NCI-H146 treated with DMSO at 0.1 percent for 48 hours (cell line): ENCODE results near the gene DCTN3.
A peak's percentile ranks its signal among the peaks of the same experiment; 100 is the strongest.

Experiments
- DNase-seq: peaks from one replicate; lab custom pipeline; 2025; ENCODE audit not compliant: unreplicated experiment; lab: John Stamatoyannopoulos, UW

The DCTN3 gene

GRCh38 chr9:34620061-34620994, at the start of gene DCTN3:
Gene DCTN3 (minus strand): TSS chr9:34620495. CDS start chr9:34620464, 31 bp downstream.
- peak; percentile 97 for DNase-seq

DNA sequence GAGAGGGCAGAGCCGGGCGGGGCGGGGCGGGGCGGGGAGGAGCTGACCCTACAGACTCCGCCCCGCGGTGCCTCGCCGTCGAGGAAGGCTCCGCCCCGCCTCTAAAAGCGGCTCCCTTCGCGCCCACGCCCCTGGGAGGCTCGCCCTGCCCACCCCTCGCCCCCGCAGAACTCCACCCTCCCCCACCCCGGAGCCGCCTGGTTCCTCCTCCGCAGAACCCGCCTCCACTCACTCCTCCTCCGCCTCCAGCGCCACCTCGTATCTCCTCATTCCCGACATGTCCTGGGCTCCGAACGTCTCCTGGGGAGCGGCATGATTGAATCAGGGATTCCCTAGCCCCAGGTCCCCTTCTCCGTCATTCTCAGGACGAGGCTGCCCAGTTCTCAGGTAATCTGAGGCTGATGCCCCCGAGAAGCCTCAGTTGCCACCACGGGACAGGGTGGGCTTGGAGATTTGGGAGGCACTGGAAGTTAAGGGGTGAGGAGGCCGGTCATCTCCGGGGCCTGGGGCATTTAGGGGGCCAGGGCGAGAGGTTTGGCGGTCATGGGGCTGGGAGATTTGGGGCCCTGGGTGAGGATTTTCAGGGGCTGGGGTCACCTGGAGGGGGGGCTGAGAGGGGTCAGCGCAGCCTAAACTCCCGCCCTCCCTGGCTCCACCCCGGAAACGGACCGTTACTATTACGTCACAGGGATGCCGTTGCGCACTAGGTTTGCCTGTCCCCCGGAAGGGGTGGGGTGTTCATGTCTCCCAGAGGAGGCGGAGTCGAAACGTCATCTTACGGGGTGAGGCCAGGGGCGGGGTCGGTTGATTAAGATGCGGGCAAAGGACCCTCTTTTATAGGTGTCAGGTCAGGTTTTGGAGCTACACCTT, 45.3 kb upstream of the DCTN3 start:
- peak; percentile 94 for DNase-seq

GRCh38 chr9:34665067-34665380, 44.7 kb upstream of the DCTN3 start:
- no peak for DNase-seq

- peak; percentile 40 for DNase-seq
These were observed 44.2 kb upstream of the DCTN3 start for GRCh38 chr9:34664281-34665066.

DNA sequence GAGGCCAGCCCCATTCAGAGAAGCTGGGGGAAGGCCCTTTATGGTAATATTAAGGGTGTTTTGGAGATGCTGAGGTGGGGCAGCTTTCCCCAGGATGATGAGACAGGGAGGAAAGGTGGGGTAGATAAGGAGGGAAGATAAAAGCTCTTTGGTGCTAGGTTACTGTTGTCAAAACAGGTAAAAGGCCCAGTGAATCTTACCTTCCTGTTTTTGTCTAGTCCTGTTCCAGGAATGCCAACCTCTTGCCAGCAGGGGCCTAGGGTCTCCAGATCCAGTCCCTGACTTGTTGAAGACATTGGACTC, 43.0 kb upstream of the DCTN3 start:
- no peak for DNase-seq

DNA sequence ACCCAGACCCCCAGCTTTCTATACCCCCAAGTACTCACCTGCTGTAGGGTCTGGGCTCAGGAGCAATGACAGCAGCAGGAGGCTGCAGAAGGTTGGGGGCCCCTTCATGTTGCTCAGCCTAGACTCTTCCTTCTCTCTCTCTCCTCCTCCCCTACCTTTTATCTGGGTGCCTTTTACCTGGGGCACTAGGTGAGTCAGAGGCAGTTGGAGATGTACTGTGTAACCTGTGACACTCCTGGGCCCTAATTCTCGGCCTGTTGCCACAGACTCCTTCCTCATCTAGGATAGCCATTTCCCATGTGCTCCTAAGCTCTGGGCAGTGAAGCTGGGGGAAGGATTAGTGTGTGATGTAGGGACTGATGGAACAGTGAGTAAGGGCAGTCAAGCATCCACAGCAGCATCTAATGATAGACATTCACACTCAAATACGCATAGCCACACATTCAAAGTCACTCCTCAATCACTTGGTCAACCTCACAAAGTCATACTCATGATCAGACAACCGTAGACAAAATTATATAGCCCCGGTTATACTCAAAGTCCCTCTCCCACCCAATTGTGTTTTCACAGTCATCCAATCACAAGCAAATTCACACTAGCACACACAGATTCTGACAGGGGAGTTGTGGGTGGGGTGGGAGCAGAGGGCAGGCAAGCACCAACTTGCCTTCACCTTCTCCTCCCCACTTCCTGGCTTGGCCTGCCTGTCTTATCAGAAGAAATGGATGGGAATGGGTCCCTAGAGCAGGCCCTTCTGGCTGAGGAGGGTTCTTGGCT, 42.4 kb upstream of the DCTN3 start, which contains the start of gene CCL27:
Gene CCL27, minus strand, starts transcription at position 132 of the 777 bp plus-strand sequence. Its CDS starts 24 bp downstream, at position 108.
- DNase-seq = no peak

GRCh38 chr9:34659592-34660253, 39.4 kb upstream of the DCTN3 start:
- DNase-seq = no peak

- DNase-seq = no peak
These were observed 38.2 kb upstream of the DCTN3 start for GRCh38 chr9:34658461-34658860.

- DNase-seq = no peak
These were observed 36.7 kb upstream of the DCTN3 start for GRCh38 chr9:34656992-34657391.

DNA sequence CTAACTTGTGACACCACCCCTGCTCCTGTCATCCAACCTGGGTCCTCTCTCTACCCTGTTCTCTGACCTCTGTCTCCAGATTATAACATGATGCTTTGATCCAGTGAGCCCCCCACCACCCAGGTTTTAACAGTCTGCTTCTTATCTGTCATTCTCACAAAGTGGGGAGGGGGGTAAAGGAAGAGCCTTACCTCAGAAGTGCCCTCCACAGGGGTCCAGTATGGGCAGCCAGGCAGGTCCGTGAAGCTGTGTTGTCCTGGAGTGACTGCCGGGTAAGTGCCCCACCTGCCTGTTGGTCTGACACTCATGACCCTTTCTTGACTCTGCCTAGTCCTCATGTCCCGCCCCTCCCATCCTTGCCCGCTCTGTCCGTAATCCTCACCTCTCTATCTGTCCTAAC, 35.1 kb upstream of the DCTN3 start:
- DNase-seq = no peak

- no peak for DNase-seq
These were observed 34.2 kb upstream of the DCTN3 start for GRCh38 chr9:34654323-34655051.

GRCh38 chr9:34653151-34654072, 33.1 kb upstream of the DCTN3 start:
- no peak for DNase-seq

GRCh38 chr9:34652602-34653000, 32.3 kb upstream of the DCTN3 start:
- DNase-seq = no peak

DNA sequence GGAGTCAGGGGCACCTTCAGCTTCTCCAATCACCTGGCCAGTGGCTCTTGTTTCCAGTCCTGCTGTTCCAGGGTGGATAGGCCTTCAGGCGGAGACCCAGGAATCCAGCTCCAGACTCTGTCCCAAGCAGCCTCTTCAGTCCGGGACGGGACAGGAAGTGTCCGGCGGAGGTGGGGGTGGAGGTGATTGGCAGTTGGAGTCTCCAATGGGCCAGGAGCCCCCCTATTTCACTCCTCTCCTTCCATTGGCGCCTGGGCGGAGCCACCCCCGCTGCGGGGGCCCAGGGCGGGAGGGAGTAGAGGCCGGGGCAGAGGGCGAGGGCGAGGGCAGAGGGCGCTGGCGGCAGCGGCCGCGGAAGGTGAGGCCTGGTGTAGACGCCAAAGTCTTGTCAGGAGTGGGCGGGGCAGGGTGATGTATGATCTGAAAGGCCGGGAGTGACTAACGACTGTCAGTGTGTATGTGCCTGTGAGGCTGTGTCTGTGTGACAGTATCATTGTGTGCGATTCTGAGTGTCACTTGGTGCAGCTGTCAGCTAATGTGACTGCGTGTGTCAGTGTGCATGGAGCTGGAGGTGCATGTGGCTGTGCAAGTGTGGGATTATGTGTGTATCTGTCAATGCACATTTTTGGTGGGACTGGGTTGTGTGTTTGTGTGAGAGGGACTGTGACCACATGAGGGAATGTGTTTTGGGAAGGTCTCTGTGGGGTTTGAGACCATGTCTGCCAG, 31.7 kb upstream of the DCTN3 start, which contains the start of gene IL11RA:
Gene IL11RA, plus strand, starts transcription at position 310 of the 726 bp plus-strand sequence. CDS start 3,033 bp downstream, outside the sequence.
- DNase-seq = no peak

- DNase-seq = no peak
These were observed 31.0 kb upstream of the DCTN3 start for GRCh38 chr9:34651321-34651720.

DNA sequence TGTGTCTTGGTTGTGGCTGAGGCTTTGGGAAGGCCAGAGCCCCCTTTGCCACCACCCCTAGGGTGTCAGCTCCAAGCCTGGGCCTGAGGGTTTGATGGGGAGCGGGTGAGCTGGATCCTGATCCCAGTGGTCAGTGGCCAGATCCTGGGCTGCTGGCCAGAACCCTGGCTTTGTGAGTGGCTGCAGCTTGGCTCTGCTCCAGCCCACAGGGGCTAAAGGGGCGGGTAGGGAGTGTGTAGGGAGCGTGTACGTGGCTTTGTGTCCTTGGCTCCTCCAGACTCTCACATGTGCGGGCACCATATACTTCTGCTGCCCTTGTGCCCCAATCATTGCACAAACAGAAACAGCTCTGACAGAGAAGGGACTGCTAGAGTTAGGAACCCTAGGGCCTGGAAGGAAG, 30.5 kb upstream of the DCTN3 start:
- DNase-seq = no peak

- DNase-seq = no peak
These were observed 28.4 kb upstream of the DCTN3 start for GRCh38 chr9:34648673-34649072.
